ENCODE measurements around the gene IER5L. TPM values are rescaled to one million over a fixed set of nuclear protein-coding genes. Genes with fewer than 3 reads are reported as not detected.

The IER5L gene
- total and polyA plus RNA-seq, 4 donors = 12.6 to 31.5 (median 24.1) TPM

DNA sequence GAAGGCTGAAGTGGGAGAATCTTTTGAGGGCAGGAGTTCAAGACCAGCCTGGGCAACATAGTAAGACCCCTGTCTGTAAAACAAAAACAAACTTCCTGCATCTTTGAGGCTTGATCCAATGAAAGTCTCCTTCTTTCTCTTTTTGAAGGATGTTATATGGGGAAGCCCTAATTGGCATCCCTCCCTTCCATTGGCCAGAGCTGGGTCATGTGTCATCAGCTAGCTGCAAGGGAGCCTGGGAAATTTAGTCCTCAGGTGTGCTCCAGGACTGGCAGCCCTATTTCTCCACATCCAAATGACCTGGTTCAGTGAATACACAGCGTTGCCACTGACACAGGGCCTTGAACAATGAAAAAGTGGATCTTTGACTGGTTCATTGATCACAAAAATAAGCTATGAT is 9.0 kb upstream of the IER5L start:
- DNase-seq (no peak), ATAC-seq (ENCODE audit: insufficient read depth, low FRiP score) (no peak)
- Histone ChIP-seq H3K36me3 (ENCODE audit: control insufficient read depth in 4 of 4, insufficient read depth in 4 of 4, low read length in 4 of 4) (no peaks in the 10 kb centered on the region), H3K9ac (ENCODE audit: insufficient read depth in 1 of 2, low read length in 2 of 2) (no peak overlapping the region), H3K9me3 (ENCODE audit: control insufficient read depth in 4 of 4, insufficient read depth in 3 of 4, low read length in 3 of 4) (peaks cover 0 to 1% (median 0%) of the 10 kb centered on the region in 4 donors), H3K27ac (ENCODE audit: low read depth in 1 of 2, low read length in 1 of 2) (no peak overlapping the region), H3K27me3 (ENCODE audit: control insufficient read depth in 3 of 3, insufficient read depth in 3 of 3, low read length in 2 of 3) (no peaks in the 10 kb centered on the region), H3K4me3 (no peak overlapping the region), H3K4me1 (ENCODE audit: control insufficient read depth in 5 of 5, insufficient read depth in 5 of 5, low read length in 5 of 5) (peaks cover 0 to 15% (median 6%) of the 10 kb centered on the region in 5 donors)
- TF ChIP-seq, protein P1, sequence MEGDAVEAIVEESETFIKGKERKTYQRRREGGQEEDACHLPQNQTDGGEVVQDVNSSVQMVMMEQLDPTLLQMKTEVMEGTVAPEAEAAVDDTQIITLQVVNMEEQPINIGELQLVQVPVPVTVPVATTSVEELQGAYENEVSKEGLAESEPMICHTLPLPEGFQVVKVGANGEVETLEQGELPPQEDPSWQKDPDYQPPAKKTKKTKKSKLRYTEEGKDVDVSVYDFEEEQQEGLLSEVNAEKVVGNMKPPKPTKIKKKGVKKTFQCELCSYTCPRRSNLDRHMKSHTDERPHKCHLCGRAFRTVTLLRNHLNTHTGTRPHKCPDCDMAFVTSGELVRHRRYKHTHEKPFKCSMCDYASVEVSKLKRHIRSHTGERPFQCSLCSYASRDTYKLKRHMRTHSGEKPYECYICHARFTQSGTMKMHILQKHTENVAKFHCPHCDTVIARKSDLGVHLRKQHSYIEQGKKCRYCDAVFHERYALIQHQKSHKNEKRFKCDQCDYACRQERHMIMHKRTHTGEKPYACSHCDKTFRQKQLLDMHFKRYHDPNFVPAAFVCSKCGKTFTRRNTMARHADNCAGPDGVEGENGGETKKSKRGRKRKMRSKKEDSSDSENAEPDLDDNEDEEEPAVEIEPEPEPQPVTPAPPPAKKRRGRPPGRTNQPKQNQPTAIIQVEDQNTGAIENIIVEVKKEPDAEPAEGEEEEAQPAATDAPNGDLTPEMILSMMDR (IDR thresholded peaks at IDR 0.05; ENCODE audit: control extremely low read depth, extremely low read depth) = no peak
- WGBS, 2 donors = 81 to 89% methylated on average over 1 of the region's 1 CpG

GRCh38 chr9:129185991-129186390 is 7.9 kb upstream of the IER5L start:
- Histone ChIP-seq H3K4me1 (ENCODE audit: control insufficient read depth in 5 of 5, insufficient read depth in 5 of 5, low read length in 5 of 5) (peaks cover 0 to 15% (median 6%) of the 10 kb centered on the region in 5 donors), H3K9me3 (ENCODE audit: control insufficient read depth in 4 of 4, insufficient read depth in 3 of 4, low read length in 3 of 4) (peaks cover 0 to 1% (median 0%) of the 10 kb centered on the region in 4 donors), H3K27me3 (ENCODE audit: control insufficient read depth in 3 of 3, insufficient read depth in 3 of 3, low read length in 2 of 3) (no peaks in the 10 kb centered on the region), H3K4me3 (no peak overlapping the region), H3K9ac (ENCODE audit: insufficient read depth in 1 of 2, low read length in 2 of 2) (no peak overlapping the region), H3K36me3 (ENCODE audit: control insufficient read depth in 4 of 4, insufficient read depth in 4 of 4, low read length in 4 of 4) (no peaks in the 10 kb centered on the region), H3K27ac (ENCODE audit: low read depth in 1 of 2, low read length in 1 of 2) (no peak overlapping the region)
- ATAC-seq (ENCODE audit: insufficient read depth, low FRiP score) (no peak), DNase-seq (no peak)
- WGBS, 2 donors = 83 to 90% methylated on average over 10 of the region's 10 CpGs
- TF ChIP-seq, protein P1 (IDR thresholded peaks at IDR 0.05; ENCODE audit: control extremely low read depth, extremely low read depth) = no peak

- H3K36me3 ChIP-seq (ENCODE audit: control insufficient read depth in 4 of 4, insufficient read depth in 4 of 4, low read length in 4 of 4) = no peaks in the 10 kb centered on the region
- no peak overlapping the region for H3K27ac ChIP-seq (ENCODE audit: low read depth in 1 of 2, low read length in 1 of 2)
- H3K9ac ChIP-seq (ENCODE audit: insufficient read depth in 1 of 2, low read length in 2 of 2) = no peak overlapping the region
- no peak overlapping the region for H3K4me3 ChIP-seq
- ATAC-seq (ENCODE audit: insufficient read depth, low FRiP score) = no peak
- H3K9me3 ChIP-seq (ENCODE audit: control insufficient read depth in 4 of 4, insufficient read depth in 3 of 4, low read length in 3 of 4) = no peaks in the 10 kb centered on the region
- TF ChIP-seq, protein P1 (IDR thresholded peaks at IDR 0.05; ENCODE audit: control extremely low read depth, extremely low read depth) = no peak
- no peak for DNase-seq
- peaks cover 0 to 15% (median 6%) of the 10 kb centered on the region in 5 donors for H3K4me1 ChIP-seq (ENCODE audit: control insufficient read depth in 5 of 5, insufficient read depth in 5 of 5, low read length in 5 of 5)
- 94 to 97% methylated on average over 6 of the region's 6 CpGs for WGBS, 2 donors
- H3K27me3 ChIP-seq (ENCODE audit: control insufficient read depth in 3 of 3, insufficient read depth in 3 of 3, low read length in 2 of 3) = no peaks in the 10 kb centered on the region
Observed at GRCh38 chr9:129185402-129185801, 7.3 kb upstream of the IER5L start.

GRCh38 chr9:129184596-129185122 is 6.6 kb upstream of the IER5L start:
- H3K36me3 ChIP-seq (ENCODE audit: control insufficient read depth in 4 of 4, insufficient read depth in 4 of 4, low read length in 4 of 4) = no peaks in the 10 kb centered on the region
- no peak for ATAC-seq (ENCODE audit: insufficient read depth, low FRiP score)
- no peaks in the 10 kb centered on the region for H3K9me3 ChIP-seq (ENCODE audit: control insufficient read depth in 4 of 4, insufficient read depth in 3 of 4, low read length in 3 of 4)
- H3K9ac ChIP-seq (ENCODE audit: insufficient read depth in 1 of 2, low read length in 2 of 2) = peak overlapping the region in 1 of 2 donors; percentile 17
- 61 to 75% methylated on average over 9 of the region's 9 CpGs for WGBS, 2 donors
- DNase-seq = peak; percentile 48 to 70 (median 53)
- TF ChIP-seq, protein P1 (IDR thresholded peaks at IDR 0.05; ENCODE audit: control extremely low read depth, extremely low read depth) = no peak
- no peak overlapping the region for H3K27ac ChIP-seq (ENCODE audit: low read depth in 1 of 2, low read length in 1 of 2)
- H3K4me1 ChIP-seq (ENCODE audit: control insufficient read depth in 5 of 5, insufficient read depth in 5 of 5, low read length in 5 of 5) = peaks cover 0 to 15% (median 6%) of the 10 kb centered on the region in 5 donors
- H3K4me3 ChIP-seq = no peak overlapping the region
- no peaks in the 10 kb centered on the region for H3K27me3 ChIP-seq (ENCODE audit: control insufficient read depth in 3 of 3, insufficient read depth in 3 of 3, low read length in 2 of 3)
